ENCODE measurements around the gene LSM7. TPM values are rescaled to one million over a fixed set of nuclear protein-coding genes. Genes with fewer than 3 reads are reported as not detected.
A peak's percentile ranks its signal among the peaks of the same experiment; 100 is the strongest.

The LSM7 gene
- total RNA-seq, 2 experiments from 2014 or later: 135 TPM

GRCh38 chr19:2275588-2276428 lies 52.6 kb downstream of the LSM7 start:
- Mint-ChIP-seq H3K27ac (no peak overlapping the region), H3K9me3 (ENCODE audit: low read depth) (no peaks in the 10 kb centered on the region), H3K4me1 (peaks cover 31% of the 10 kb centered on the region), H3K36me3 (peaks cover 22% of the 10 kb centered on the region), H3K4me3 (no peak overlapping the region), H3K27me3 (no peaks in the 10 kb centered on the region)
- DNase-seq (no peak), ATAC-seq (no peak)
- CTCF ChIA-PET: interaction anchor here (1.0 to 7.0 kb wide), 6 partner anchors 11 to 372 kb away, joined by 6 to 58 read pairs (median 20); partner anchors contain the start of genes PLEKHJ1 and SF3A2

GRCh38 chr19:2274931-2275535 lies 53.4 kb downstream of the LSM7 start:
- peaks cover 31% of the 10 kb centered on the region for H3K4me1 Mint-ChIP-seq
- no peaks in the 10 kb centered on the region for H3K9me3 Mint-ChIP-seq (ENCODE audit: low read depth)
- no peak overlapping the region for H3K4me3 Mint-ChIP-seq
- H3K36me3 Mint-ChIP-seq: peaks cover 23% of the 10 kb centered on the region
- CTCF ChIA-PET: interaction anchor here (1.0 to 7.0 kb wide), 13 partner anchors 12 to 373 kb away, joined by 3 to 58 read pairs (median 6); partner anchors contain the start of genes PLEKHJ1 and SF3A2
- H3K27ac Mint-ChIP-seq: no peak overlapping the region
- peak; percentile 73 for DNase-seq
- no peaks in the 10 kb centered on the region for H3K27me3 Mint-ChIP-seq
- no peak for ATAC-seq

- Mint-ChIP-seq H3K4me3 (peak overlapping the region; percentile 90), H3K27ac (peak overlapping the region; percentile 80), H3K27me3 (no peaks in the 10 kb centered on the region), H3K36me3 (peaks cover 25% of the 10 kb centered on the region), H3K4me1 (peaks cover 31% of the 10 kb centered on the region), H3K9me3 (ENCODE audit: low read depth) (no peaks in the 10 kb centered on the region)
- no peak for DNase-seq
- CTCF ChIA-PET: interaction anchor here (0.8 to 7.0 kb wide), 15 partner anchors 8 to 344 kb away, joined by 3 to 58 read pairs (median 6); partner anchors contain the start of genes PEAK3, PLEKHJ1 and SF3A2
- no peak for ATAC-seq
Observed at GRCh38 chr19:2274185-2274711, 54.1 kb downstream of the LSM7 start.

- peak; percentile 65 for ATAC-seq
- peak overlapping the region; percentile 90 for H3K4me3 Mint-ChIP-seq
- peaks cover 25% of the 10 kb centered on the region for H3K36me3 Mint-ChIP-seq
- no peaks in the 10 kb centered on the region for H3K27me3 Mint-ChIP-seq
- CTCF ChIA-PET: interaction anchor here (0.6 to 7.0 kb wide), 16 partner anchors 8 to 343 kb away, joined by 3 to 58 read pairs (median 4); partner anchors contain the start of genes LSM7, PEAK3, PLEKHJ1 and SF3A2
- peak; percentile 94 for DNase-seq
- H3K27ac Mint-ChIP-seq: peak overlapping the region; percentile 80
- no peaks in the 10 kb centered on the region for H3K9me3 Mint-ChIP-seq (ENCODE audit: low read depth)
- peaks cover 32% of the 10 kb centered on the region for H3K4me1 Mint-ChIP-seq
Observed at GRCh38 chr19:2273356-2274184, 54.8 kb downstream of the LSM7 start.

Other genes with a start within 250 kb of the LSM7 start
- gene MOB3A, start 232.3 kb downstream of the LSM7 start, total RNA-seq: 100 to 1,000 TPM; 200 to 202 TPM
- gene IZUMO4, start 231.7 kb downstream of the LSM7 start, total RNA-seq: 10 to 100 TPM in 1 of 2 experiments, 1 to 10 TPM in 1; 7.2 to 10.1 TPM
- 100 to 1,000 TPM; 110 to 127 TPM for gene AP3D1, start 177.0 kb downstream of the LSM7 start, total RNA-seq
- gene DOT1L, start 164.7 kb downstream of the LSM7 start, total RNA-seq: 100 to 1,000 TPM in 1 of 2 experiments, 10 to 100 TPM in 1; 99.9 to 105 TPM
- gene PLEKHJ1, start 92.3 kb downstream of the LSM7 start, total RNA-seq: 10 to 100 TPM; 78.3 to 80.8 TPM
- gene SF3A2, start 91.8 kb downstream of the LSM7 start, total RNA-seq: 100 to 1,000 TPM; 167 to 178 TPM
- gene AMH, start 79.3 kb downstream of the LSM7 start, total RNA-seq: 1 to 10 TPM; 5.1 to 6.0 TPM
- gene JSRP1, start 72.2 kb downstream of the LSM7 start, total RNA-seq: 1 to 10 TPM in 1 of 2 experiments, not detected in 1; 1.0 TPM
- under 1 TPM in 1 of 2 experiments, not detected in 1; 0.54 TPM for gene PEAK3, start 46.4 kb downstream of the LSM7 start, total RNA-seq
- gene LINGO3, start 20.4 kb downstream of the LSM7 start, total RNA-seq: under 1 TPM; 0.32 to 0.40 TPM
- gene SPPL2B, start 98 bp upstream of the LSM7 start, total RNA-seq: 10 to 100 TPM; 63.2 to 72.4 TPM
- gene TMPRSS9, start 31.7 kb upstream of the LSM7 start, total RNA-seq: not detected
- 10 to 100 TPM; 66.4 to 91.9 TPM for gene TIMM13, start 99.0 kb upstream of the LSM7 start, total RNA-seq
- gene LMNB2, start 128.4 kb upstream of the LSM7 start, total RNA-seq: 100 to 1,000 TPM; 123 to 128 TPM
- gene GADD45B, start 147.5 kb upstream of the LSM7 start, total RNA-seq: 10 to 100 TPM; 63.4 to 79.4 TPM

All from activated CD8-positive, alpha-beta memory T cell treated with anti-CD3 and anti-CD28 coated beads, Interleukin-2, amount 10 ng/mL, durations not matched to agents 7 days and 5 days (primary cell).